GM10847 (cell line): ENCODE measurements around the gene TBC1D1.

Experiments
- POLR2A ChIP-seq: IDR thresholded peaks from 2 replicates; pipeline ENCODE4 v1.6.1; 2011; ENCODE audit not compliant: insufficient read length; ENCODE audit errors: extremely low read depth

TBC1D1 gene

GRCh38 chr4:38025665-38026064, 134.8 kb downstream of the TBC1D1 start:
- no peak for TF ChIP-seq POLR2A

- no peak for TF ChIP-seq POLR2A
These were observed 135.4 kb downstream of the TBC1D1 start for GRCh38 chr4:38026158-38026740.

DNA sequence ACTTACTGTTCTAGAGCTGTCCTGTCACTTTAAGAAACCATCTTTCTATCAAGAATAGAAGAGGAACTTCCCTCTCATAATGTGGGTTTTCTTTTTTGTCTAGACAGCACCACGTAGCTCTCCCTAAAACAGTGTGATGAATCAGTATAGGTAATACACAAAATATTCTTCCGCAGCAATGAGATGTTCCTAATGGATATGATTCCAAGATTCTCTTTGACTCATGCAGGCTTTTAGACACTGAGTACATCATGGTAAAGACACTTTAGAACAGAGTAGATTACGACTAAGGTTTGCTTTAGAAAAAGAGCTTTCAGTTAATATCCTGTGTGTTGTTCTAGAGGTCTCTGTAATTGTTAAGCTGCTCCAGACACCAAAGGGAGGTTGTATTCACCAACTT, 139.1 kb downstream of the TBC1D1 start:
- TF ChIP-seq POLR2A = no peak

DNA sequence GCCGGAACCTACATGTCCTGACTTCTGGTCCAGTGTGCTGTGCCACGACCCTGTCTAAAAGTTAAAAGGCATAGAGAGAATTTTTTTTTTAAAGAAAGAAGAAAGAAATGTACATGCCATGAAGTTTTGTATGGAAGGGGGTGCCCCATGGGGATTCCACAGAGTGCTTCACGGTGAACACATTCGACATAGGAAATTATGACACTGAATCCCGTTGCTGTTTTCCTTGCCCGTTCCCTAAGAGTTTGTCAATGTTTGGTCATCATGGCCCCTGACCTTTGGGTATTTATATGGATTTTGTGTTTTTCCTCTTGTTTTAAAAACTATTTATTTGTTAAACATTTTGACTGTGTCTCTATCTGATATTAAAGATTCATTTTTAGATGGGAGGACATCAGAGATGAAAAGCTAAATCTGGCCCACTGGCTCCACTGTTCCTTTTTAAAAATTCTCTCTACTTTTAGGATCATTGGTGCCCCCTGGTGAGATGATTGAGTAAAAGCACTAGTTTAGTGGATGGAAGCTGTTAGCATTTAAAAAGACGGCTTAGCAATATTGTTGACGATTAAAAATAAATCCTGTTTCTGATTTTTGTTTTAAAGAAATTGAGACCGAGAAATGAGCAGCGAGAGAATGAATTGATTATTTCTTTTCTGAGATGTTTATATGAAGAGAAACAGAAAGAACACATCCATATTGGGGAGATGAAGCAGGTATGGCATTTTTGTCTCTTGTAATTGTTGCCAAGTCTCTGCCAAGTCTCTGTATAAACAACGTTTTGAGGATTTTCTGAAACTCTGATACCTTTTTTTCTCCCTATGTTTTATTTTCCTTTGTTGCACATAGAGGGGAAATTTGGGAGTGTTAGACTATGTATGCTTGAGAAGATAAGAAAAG, 144.3 kb downstream of the TBC1D1 start:
- TF ChIP-seq POLR2A = no peak

GRCh38 chr4:38036548-38036947, 145.7 kb downstream of the TBC1D1 start:
- no peak for TF ChIP-seq POLR2A

DNA sequence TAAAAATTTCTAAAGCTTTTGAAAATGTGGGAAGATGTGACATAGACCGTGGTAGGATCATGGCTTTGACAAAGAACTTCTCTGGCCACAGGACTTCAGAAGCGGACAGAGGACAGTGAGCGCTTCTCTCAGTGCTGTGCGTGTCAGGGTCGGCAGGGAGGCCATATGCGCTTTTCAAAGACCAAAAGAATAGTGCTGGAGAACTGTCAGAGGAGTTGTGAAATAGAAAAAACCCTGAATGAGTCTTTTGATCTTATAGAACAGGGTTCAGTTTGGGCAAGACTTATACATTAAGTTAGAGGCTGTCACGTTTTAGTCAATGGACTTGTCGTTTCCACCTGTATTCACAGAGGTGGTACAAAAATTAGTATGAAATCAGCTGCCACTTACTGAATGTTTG, 146.7 kb downstream of the TBC1D1 start:
- TF ChIP-seq POLR2A = no peak

- no peak for TF ChIP-seq POLR2A
These were observed 149.7 kb downstream of the TBC1D1 start for GRCh38 chr4:38040619-38041018.

GRCh38 chr4:38044060-38044459, 153.2 kb downstream of the TBC1D1 start:
- TF ChIP-seq POLR2A = no peak

DNA sequence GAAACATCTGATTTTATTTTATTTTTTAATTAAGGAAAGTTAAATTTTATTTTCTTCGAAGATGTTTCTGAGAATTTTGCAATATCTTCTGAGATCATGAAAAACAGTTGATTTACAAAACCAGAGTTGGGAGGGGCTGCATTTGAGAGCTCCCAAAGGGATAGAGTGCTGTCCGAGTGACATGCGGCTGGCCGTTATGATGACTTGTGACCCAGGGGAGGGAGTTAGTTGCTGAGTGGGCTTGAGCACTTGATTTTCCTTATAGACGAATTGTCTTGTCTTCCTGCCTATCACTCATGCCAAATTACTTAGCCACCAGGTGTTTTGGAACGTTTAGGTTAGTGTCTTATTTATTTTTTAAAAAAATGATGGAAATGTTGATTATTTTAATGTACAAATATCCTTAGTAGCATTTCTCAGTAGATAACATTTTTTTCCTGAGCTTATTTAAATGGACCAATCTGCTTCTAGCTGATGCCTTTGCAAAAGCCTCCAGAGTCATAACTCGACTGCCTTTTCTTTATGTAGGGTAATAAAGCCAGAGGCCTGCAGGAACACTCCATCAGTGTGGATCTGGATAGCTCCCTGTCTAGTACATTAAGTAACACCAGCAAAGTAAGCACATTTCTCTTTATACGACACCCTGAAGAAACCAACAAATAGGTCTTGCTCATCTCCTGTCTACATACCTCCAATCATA, 154.6 kb downstream of the TBC1D1 start:
- TF ChIP-seq POLR2A = no peak

DNA sequence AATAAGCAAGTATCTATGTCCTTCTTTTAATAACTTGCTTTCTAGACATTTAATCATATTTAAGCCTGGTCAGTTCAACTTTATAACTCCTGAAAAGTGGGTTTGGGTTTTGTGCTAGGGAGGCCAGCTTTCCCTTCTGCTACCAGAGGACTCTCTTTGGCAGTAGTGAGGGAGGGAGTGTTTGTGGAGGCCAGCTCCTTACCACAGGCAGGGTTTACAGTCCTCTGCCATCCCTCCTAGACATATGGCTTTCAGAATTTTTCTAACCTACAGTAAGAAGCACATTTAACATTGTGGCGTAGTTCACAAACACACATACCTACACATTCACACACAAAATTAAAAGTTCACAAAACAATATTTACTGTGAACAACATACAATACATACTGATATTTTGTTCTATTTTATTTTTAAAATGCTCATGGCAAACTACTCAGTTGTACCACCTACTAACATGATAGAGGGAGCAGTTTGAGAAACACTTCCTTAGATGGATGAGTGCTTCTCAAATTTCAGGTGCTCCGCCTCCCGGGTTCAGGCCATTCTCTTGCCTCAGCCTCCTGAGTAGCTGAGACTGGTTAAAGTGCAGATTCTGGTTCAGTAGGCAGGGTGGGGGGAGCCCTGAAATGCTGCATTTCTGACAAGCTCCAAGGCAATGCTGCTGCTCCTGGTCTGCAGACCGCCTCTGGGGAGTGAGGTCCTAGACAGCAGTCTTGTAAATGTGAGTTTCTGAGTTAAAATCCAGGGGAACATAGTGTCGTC, 156.0 kb downstream of the TBC1D1 start:
- TF ChIP-seq POLR2A = no peak

DNA sequence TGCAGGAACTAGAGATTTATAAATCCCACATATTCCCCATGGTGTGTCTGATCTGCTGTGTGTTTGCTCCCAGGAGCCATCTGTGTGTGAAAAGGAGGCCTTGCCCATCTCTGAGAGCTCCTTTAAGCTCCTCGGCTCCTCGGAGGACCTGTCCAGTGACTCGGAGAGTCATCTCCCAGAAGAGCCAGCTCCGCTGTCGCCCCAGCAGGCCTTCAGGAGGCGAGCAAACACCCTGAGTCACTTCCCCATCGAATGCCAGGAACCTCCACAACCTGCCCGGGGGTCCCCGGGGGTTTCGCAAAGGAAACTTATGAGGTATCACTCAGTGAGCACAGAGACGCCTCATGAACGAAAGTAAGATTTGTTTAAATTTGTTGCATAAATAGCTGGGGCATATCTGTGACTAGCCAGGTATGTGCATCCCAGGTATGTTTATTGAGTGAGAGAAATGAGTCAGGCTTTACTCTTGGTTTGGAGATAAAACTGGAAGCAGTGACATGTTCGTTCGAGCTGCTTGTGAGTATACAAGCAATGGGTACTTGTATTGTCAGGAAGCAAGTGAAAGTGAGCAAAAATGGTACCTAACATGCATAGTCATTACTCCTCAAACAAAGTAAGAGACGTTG, 158.8 kb downstream of the TBC1D1 start:
- no peak for TF ChIP-seq POLR2A

- no peak for TF ChIP-seq POLR2A
These were observed 159.9 kb downstream of the TBC1D1 start for GRCh38 chr4:38050560-38051350.

DNA sequence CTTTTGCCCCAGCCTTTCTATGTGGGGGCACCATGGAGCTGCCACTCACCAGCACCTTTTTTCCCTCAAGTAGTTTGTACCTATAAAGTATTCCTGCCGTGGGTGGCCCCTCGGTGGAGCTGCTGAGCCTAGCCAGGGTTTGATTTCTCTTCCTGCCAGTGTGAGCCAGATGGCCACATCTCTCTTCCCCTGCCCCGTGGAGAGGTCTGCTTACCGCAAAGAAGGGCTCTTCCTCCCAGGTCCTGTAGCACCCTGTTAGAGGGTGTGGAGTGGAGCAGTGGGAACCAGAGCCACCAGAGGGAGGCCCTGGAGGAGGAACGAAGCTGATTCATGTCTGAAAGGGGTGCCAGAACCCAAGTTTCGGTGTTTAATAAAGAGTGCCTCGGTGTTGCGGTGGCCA, 164.7 kb downstream of the TBC1D1 start:
- TF ChIP-seq POLR2A = no peak
